ENCODE measurements around the gene IGFL2. TPM values are rescaled to one million over a fixed set of nuclear protein-coding genes. Genes with fewer than 3 reads are reported as not detected.

The IGFL2 gene
- polyA plus RNA-seq, 1 of the 3 experiments (the other 2 are of a cell fraction) = 0.23 TPM

GRCh38 chr19:46133101-46133627 is 14.9 kb upstream of the IGFL2 start (continued):
- TF ChIP-seq CTCF (IDR thresholded peaks at IDR 0.05) (no peak), RCOR1 (IDR thresholded peaks at IDR 0.05; ENCODE audit: low read length) (no peak), TAF1 (IDR thresholded peaks at IDR 0.05; ENCODE audit: borderline replicate concordance, low read depth, low read length) (peak; percentile 74), GATA2 (CRISPR knock-in tag; IDR thresholded peaks at IDR 0.05) (no peak), MAX (IDR thresholded peaks at IDR 0.05; ENCODE audit: low read depth) (peak; percentile 58; the same call in 1 of the 2 replicates), USF1 (IDR thresholded peaks at IDR 0.05; ENCODE audit: borderline replicate concordance, low read depth) (no peak), MEF2A (IDR thresholded peaks at IDR 0.05; ENCODE audit: borderline replicate concordance, low read depth) (no peak), FOXJ3 (CRISPR knock-in tag; IDR thresholded peaks at IDR 0.05) (no peak)

- Histone ChIP-seq H3K9me2 (no peaks in the 10 kb centered on the region), H3K79me2 (ENCODE audit: insufficient read depth) (no peaks in the 10 kb centered on the region), H3K27ac (ENCODE audit: low read depth in 2 of 2, low read length in 1 of 2) (peak overlapping the region; percentile 93 to 98; a peak in 3 of 4 replicates), H3K4me2 (peak overlapping the region; percentile 36; the same call in 1 of the 2 replicates), H3K36me3 (replicated peaks in 1 of 2; ENCODE audit: control insufficient read depth in 1 of 2, insufficient read depth in 2 of 2, low read length in 1 of 2) (no peaks in the 10 kb centered on the region), H3K9ac (peak overlapping the region; percentile 51), H3K4me3 (ENCODE audit: low read depth in 2 of 2, low read length in 1 of 2) (no peak overlapping the region), H2AFZ (ENCODE audit: low read depth) (no peak overlapping the region), H3K9me3 (no peaks in the 10 kb centered on the region), H4K20me1 (ENCODE audit: insufficient read depth) (no peaks in the 10 kb centered on the region), H3K4me1 (ENCODE audit: control insufficient read depth in 1 of 2, insufficient read depth in 2 of 2, low read depth in 1 of 2, low read length in 1 of 2) (peaks cover 0 to 11% of the 10 kb centered on the region in 2 experiments; a peak in 2 of 4 replicates), H3K27me3 (ENCODE audit: insufficient read depth) (no peaks in the 10 kb centered on the region), H3F3A (replicated peaks; ENCODE audit: insufficient read depth) (peaks cover 38% of the 10 kb centered on the region)
- no peak for DNase-seq
- CTCF ChIA-PET = no interaction called here
- 54% methylated on average over 1 of the region's 1 CpG for WGBS (ENCODE audit: low lambda C conversion rate)
- TF ChIP-seq, protein P1, sequence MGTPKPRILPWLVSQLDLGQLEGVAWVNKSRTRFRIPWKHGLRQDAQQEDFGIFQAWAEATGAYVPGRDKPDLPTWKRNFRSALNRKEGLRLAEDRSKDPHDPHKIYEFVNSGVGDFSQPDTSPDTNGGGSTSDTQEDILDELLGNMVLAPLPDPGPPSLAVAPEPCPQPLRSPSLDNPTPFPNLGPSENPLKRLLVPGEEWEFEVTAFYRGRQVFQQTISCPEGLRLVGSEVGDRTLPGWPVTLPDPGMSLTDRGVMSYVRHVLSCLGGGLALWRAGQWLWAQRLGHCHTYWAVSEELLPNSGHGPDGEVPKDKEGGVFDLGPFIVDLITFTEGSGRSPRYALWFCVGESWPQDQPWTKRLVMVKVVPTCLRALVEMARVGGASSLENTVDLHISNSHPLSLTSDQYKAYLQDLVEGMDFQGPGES (IDR thresholded peaks at IDR 0.05; ENCODE audit: low read depth, low read length) = no peak
- TF ChIP-seq TCF12 (IDR thresholded peaks at IDR 0.05) = no peak
- no peak for TF ChIP-seq POLR2AphosphoS5 (IDR thresholded peaks at IDR 0.05; ENCODE audit: low read depth, low read length)
- no peak for TF ChIP-seq FOSL2 (IDR thresholded peaks at IDR 0.05; ENCODE audit: borderline replicate concordance, low read depth)
- POLR2A ChIA-PET = no interaction called here
Observed at GRCh38 chr19:46133777-46134241, 14.2 kb upstream of the IGFL2 start.
